SK-N-SH treated with all-trans-retinoic acid at 6 μM for 48 hours (cell line): ENCODE data around the gene EXD2.

ENCODE experiments used
- ATAC-seq: fragments of 200-7000 bp; cut with Tn5 transposase; 3 replicates; pipeline ENCODE4 v1.9.1; 2020; ENCODE audit warnings: mild to moderate bottlenecking, moderate library complexity
- ARNTL ChIP-seq: fragments of 450-650 bp; formaldehyde crosslinking; IDR thresholded peaks from 2 replicates; pipeline ENCODE4 v1.5.0; 2020; ENCODE audit warnings: low read depth, mild to moderate bottlenecking, moderate library complexity, borderline replicate concordance
- BACH2 ChIP-seq: fragments of 250-450 bp; sonication (Bioruptor Pico); IDR thresholded peaks from 2 replicates; pipeline ENCODE4 v1.9.0; 2021; ENCODE audit warnings: mild to moderate bottlenecking, borderline replicate concordance
- CSDC2 ChIP-seq: fragments of 250-450 bp; sonication (Bioruptor Pico); IDR thresholded peaks from 2 replicates; pipeline ENCODE4 v1.5.0; 2020; ENCODE audit warnings: mild to moderate bottlenecking, moderate library complexity
- GLIS3 ChIP-seq: fragments of 250-450 bp; sonication (Bioruptor Pico); IDR thresholded peaks from 2 replicates; pipeline ENCODE4 v1.5.0; 2020; ENCODE audit warnings: mild to moderate bottlenecking, moderate library complexity
- ISL1 ChIP-seq: fragments of 250-450 bp; sonication (Bioruptor Pico); IDR thresholded peaks from 2 replicates; pipeline ENCODE4 v2.1.2; 2022; ENCODE audit warnings: mild to moderate bottlenecking, moderate library complexity
- PPARA ChIP-seq: fragments of 250-450 bp; sonication (Bioruptor Pico); IDR thresholded peaks from 2 replicates; pipeline ENCODE4 v1.5.0; 2020; ENCODE audit warnings: mild to moderate bottlenecking, borderline replicate concordance
- RARB ChIP-seq: fragments of 250-450 bp; sonication (Bioruptor Pico); IDR thresholded peaks from 2 replicates; pipeline ENCODE4 v1.8.0; 2021; ENCODE audit warnings: mild to moderate bottlenecking, moderate library complexity
- SNAI2 ChIP-seq: fragments of 250-450 bp; sonication (Bioruptor Pico); IDR thresholded peaks from 2 replicates; pipeline ENCODE4 v1.5.0; 2020; ENCODE audit warnings: mild to moderate bottlenecking, moderate library complexity
- TCF4 ChIP-seq: fragments of 250-450 bp; sonication (Bioruptor Pico); IDR thresholded peaks from 2 replicates; pipeline ENCODE4 v1.8.0; 2021; ENCODE audit warnings: mild to moderate bottlenecking, moderate library complexity, borderline replicate concordance
- TOX ChIP-seq: fragments of 250-450 bp; sonication (Bioruptor Pico); IDR thresholded peaks from 2 replicates; pipeline ENCODE4 v1.8.0; 2021; ENCODE audit warnings: mild to moderate bottlenecking, moderate library complexity, borderline replicate concordance
- ZFP30 ChIP-seq: fragments of 450-650 bp; formaldehyde crosslinking; IDR thresholded peaks from 2 replicates; pipeline ENCODE4 v1.5.0; 2022; ENCODE audit warnings: mild to moderate bottlenecking, moderate library complexity
- ZNF565 ChIP-seq: fragments of 450-650 bp; formaldehyde crosslinking; conservative IDR thresholded peaks from 2 replicates; pipeline ENCODE4 v1.5.0; 2020; ENCODE audit warnings: low read depth, mild to moderate bottlenecking, moderate library complexity
- ZNF70 ChIP-seq: fragments of 450-650 bp; formaldehyde crosslinking; IDR thresholded peaks from 2 replicates; pipeline ENCODE4 v1.5.0; 2020; ENCODE audit warnings: mild to moderate bottlenecking, moderate library complexity
- ZNF8 ChIP-seq: fragments of 450-650 bp; formaldehyde crosslinking; IDR thresholded peaks from 2 replicates; pipeline ENCODE4 v1.5.0; 2020; ENCODE audit warnings: mild to moderate bottlenecking, moderate library complexity
- TF ChIP-seq, protein P1 (sequence below): fragments of 250-450 bp; sonication (Bioruptor Pico); IDR thresholded peaks from 2 replicates; pipeline ENCODE4 v1.8.0; 2021; ENCODE audit warnings: low read depth, mild to moderate bottlenecking, moderate library complexity, borderline replicate concordance
- TF ChIP-seq, protein P2 (sequence below): fragments of 250-450 bp; sonication (Bioruptor Pico); IDR thresholded peaks from 2 replicates; pipeline ENCODE4 v1.5.1; 2021; ENCODE audit warnings: mild to moderate bottlenecking, moderate library complexity
- TF ChIP-seq, protein P3 (sequence below): fragments of 250-450 bp; sonication (Bioruptor Pico); IDR thresholded peaks from 2 replicates; pipeline ENCODE4 v1.5.1; 2020; ENCODE audit warnings: low read depth, mild to moderate bottlenecking, moderate library complexity
- TF ChIP-seq, protein P4 (sequence below): fragments of 250-450 bp; sonication (Bioruptor Pico); IDR thresholded peaks from 2 replicates; pipeline ENCODE4 v1.8.0; 2020; ENCODE audit warnings: mild to moderate bottlenecking, moderate library complexity, borderline replicate concordance

The EXD2 gene

DNA sequence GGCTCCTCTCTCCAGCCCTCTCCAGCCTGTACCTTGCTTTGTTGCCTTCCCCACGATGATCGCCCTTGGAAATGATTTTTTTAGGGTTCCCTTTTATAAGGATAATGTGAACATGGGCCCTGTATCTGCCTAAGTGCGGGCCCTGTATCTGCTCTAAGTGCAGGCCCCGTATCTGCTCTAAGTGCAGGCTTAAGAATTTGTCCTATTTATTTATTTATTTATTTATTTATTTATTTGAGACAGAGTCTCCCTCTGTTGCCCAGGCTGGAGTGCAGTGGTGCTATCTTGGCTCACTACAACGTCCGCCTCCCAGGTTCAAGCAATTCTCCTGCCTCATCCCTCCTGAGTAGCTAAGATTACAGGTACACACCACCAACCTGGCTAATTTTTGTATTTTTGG is 91.2 kb downstream of the EXD2 start:
- TF ChIP-seq GLIS3 (CRISPR knock-in tag) (no peak), ARNTL (CRISPR knock-in tag) (no peak), ZNF565 (CRISPR knock-in tag) (no peak), PPARA (CRISPR knock-in tag) (no peak), SNAI2 (CRISPR knock-in tag) (no peak), ISL1 (CRISPR knock-in tag) (no peak), BACH2 (CRISPR knock-in tag) (no peak), ZNF8 (CRISPR knock-in tag) (no peak), TCF4 (no peak), ZNF70 (CRISPR knock-in tag) (no peak), RARB (no peak), CSDC2 (CRISPR knock-in tag) (no peak), ZFP30 (no peak), TOX (CRISPR knock-in tag) (no peak)
- TF ChIP-seq, protein P1, sequence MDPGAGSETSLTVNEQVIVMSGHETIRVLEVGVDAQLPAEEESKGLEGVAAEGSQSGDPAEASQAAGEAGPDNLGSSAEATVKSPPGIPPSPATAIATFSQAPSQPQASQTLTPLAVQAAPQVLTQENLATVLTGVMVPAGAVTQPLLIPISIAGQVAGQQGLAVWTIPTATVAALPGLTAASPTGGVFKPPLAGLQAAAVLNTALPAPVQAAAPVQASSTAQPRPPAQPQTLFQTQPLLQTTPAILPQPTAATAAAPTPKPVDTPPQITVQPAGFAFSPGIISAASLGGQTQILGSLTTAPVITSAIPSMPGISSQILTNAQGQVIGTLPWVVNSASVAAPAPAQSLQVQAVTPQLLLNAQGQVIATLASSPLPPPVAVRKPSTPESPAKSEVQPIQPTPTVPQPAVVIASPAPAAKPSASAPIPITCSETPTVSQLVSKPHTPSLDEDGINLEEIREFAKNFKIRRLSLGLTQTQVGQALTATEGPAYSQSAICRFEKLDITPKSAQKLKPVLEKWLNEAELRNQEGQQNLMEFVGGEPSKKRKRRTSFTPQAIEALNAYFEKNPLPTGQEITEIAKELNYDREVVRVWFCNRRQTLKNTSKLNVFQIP (CRISPR knock-in tag) = no peak
- TF ChIP-seq, protein P2, sequence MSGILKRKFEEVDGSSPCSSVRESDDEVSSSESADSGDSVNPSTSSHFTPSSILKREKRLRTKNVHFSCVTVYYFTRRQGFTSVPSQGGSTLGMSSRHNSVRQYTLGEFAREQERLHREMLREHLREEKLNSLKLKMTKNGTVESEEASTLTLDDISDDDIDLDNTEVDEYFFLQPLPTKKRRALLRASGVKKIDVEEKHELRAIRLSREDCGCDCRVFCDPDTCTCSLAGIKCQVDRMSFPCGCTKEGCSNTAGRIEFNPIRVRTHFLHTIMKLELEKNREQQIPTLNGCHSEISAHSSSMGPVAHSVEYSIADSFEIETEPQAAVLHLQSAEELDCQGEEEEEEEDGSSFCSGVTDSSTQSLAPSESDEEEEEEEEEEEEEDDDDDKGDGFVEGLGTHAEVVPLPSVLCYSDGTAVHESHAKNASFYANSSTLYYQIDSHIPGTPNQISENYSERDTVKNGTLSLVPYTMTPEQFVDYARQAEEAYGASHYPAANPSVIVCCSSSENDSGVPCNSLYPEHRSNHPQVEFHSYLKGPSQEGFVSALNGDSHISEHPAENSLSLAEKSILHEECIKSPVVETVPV = no peak
- TF ChIP-seq, protein P3, sequence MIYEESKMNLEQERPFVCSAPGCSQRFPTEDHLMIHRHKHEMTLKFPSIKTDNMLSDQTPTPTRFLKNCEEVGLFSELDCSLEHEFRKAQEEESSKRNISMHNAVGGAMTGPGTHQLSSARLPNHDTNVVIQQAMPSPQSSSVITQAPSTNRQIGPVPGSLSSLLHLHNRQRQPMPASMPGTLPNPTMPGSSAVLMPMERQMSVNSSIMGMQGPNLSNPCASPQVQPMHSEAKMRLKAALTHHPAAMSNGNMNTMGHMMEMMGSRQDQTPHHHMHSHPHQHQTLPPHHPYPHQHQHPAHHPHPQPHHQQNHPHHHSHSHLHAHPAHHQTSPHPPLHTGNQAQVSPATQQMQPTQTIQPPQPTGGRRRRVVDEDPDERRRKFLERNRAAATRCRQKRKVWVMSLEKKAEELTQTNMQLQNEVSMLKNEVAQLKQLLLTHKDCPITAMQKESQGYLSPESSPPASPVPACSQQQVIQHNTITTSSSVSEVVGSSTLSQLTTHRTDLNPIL (CRISPR knock-in tag) = no peak
- TF ChIP-seq, protein P4, sequence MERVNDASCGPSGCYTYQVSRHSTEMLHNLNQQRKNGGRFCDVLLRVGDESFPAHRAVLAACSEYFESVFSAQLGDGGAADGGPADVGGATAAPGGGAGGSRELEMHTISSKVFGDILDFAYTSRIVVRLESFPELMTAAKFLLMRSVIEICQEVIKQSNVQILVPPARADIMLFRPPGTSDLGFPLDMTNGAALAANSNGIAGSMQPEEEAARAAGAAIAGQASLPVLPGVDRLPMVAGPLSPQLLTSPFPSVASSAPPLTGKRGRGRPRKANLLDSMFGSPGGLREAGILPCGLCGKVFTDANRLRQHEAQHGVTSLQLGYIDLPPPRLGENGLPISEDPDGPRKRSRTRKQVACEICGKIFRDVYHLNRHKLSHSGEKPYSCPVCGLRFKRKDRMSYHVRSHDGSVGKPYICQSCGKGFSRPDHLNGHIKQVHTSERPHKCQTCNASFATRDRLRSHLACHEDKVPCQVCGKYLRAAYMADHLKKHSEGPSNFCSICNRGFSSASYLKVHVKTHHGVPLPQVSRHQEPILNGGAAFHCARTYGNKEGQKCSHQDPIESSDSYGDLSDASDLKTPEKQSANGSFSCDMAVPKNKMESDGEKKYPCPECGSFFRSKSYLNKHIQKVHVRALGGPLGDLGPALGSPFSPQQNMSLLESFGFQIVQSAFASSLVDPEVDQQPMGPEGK = no peak
- ATAC-seq = no peak

DNA sequence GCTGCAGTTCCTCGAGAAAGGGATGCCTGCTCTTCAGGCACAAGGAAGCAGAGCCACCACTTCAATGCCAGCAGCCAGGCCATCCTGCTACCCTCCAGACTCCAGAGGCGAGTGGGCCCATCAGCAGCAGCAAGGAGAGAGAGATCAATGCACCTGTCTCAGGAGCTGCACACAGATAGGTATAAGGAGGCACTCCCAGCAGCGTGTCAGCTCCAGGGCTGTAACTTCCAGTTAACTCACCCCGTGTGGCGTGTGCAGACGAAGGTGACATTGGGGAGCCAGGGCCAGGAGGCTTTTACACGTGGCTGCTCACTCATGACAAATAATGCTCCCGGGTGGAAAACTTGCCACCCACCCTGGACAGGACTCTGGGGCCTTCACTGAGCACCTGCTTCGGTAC is 92.9 kb downstream of the EXD2 start:
- no peak for ATAC-seq

DNA sequence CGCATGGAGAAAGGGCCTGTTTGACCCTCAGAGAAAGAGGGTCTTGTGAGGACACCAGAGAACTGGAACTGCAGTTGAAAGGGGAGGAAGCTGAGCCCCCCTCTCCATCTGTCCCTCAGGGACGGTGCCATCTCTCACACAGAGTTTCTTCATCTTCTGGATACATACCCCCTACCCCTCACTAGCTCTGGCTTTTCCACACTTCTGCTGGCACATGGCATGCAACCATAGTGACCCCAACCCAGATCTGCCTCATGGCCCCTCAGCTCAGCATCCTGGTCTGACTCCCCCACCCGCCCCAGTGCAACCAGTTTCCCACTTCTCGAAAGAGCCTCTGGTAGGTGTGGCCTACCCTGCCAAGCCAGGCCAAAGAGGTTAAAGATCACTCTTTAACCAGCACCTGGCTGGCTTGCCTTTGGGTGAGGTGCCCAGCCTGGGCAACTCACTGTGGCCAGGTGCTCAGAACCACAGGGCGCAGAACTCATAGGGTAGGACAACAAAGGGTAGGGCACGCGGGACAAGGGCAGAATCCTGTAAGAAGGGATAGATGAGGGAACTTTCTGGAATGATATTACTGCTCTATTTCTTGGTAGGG is 94.5 kb downstream of the EXD2 start:
- TF ChIP-seq, protein P2 = no peak
- TF ChIP-seq TOX (CRISPR knock-in tag) = no peak
- no peak for ATAC-seq

More for the DNA sequence above, 92.9 kb downstream of the EXD2 start:
- TF ChIP-seq ZNF8 (CRISPR knock-in tag) = no peak
- TF ChIP-seq, protein P4 = no peak
- TF ChIP-seq ZFP30 = no peak
